Measurements from ENCODE around the gene CTNNA3.

The CTNNA3 gene

GRCh38 chr10:66394342-66395063, 1301.5 kb downstream of the CTNNA3 start:
- DNase-seq (ENCODE audit: low read depth, low spot score) = no peak
- in situ Hi-C loops (cut with HindIII; ENCODE audit: low sequenced_read_pairs) = no loop called here
- no peak overlapping the region for H3K4me3 ChIP-seq (ENCODE audit: low read depth, low read length)
- TF ChIP-seq CTCF (IDR thresholded peaks at IDR 0.05; ENCODE audit: low read depth, low read length) = no peak

- TF ChIP-seq CTCF (IDR thresholded peaks at IDR 0.05; ENCODE audit: low read depth, low read length) = no peak
- in situ Hi-C loops (cut with HindIII; ENCODE audit: low sequenced_read_pairs) = no loop called here
- no peak overlapping the region for H3K4me3 ChIP-seq (ENCODE audit: low read depth, low read length)
- no peak for DNase-seq (ENCODE audit: low read depth, low spot score)
Observed at GRCh38 chr10:66390926-66391325, 1305.1 kb downstream of the CTNNA3 start.

GRCh38 chr10:66381045-66381444, 1315.0 kb downstream of the CTNNA3 start:
- in situ Hi-C loops (cut with HindIII; ENCODE audit: low sequenced_read_pairs) = no loop called here
- no peak for DNase-seq (ENCODE audit: low read depth, low spot score)
- no peak for TF ChIP-seq CTCF (IDR thresholded peaks at IDR 0.05; ENCODE audit: low read depth, low read length)
- H3K4me3 ChIP-seq (ENCODE audit: low read depth, low read length) = no peak overlapping the region

GRCh38 chr10:66378117-66378876, 1317.7 kb downstream of the CTNNA3 start:
- H3K4me3 ChIP-seq (ENCODE audit: low read depth, low read length) = no peak overlapping the region
- peak; percentile 1 for DNase-seq (ENCODE audit: low read depth, low spot score)
- in situ Hi-C loops (cut with HindIII; ENCODE audit: low sequenced_read_pairs) = no loop called here
- TF ChIP-seq CTCF (IDR thresholded peaks at IDR 0.05; ENCODE audit: low read depth, low read length) = no peak

GRCh38 chr10:66368146-66368545, 1327.8 kb downstream of the CTNNA3 start:
- no peak overlapping the region for H3K4me3 ChIP-seq (ENCODE audit: low read depth, low read length)
- in situ Hi-C loops (cut with HindIII; ENCODE audit: low sequenced_read_pairs) = no loop called here
- TF ChIP-seq CTCF (IDR thresholded peaks at IDR 0.05; ENCODE audit: low read depth, low read length) = no peak
- DNase-seq (ENCODE audit: low read depth, low spot score) = no peak

- no peak overlapping the region for H3K4me3 ChIP-seq (ENCODE audit: low read depth, low read length)
- in situ Hi-C loops (cut with HindIII; ENCODE audit: low sequenced_read_pairs) = no loop called here
- no peak for DNase-seq (ENCODE audit: low read depth, low spot score)
- no peak for TF ChIP-seq CTCF (IDR thresholded peaks at IDR 0.05; ENCODE audit: low read depth, low read length)
Observed at GRCh38 chr10:66366163-66366562, 1329.8 kb downstream of the CTNNA3 start.
